ENCODE results near the gene RFLNA.

DNA sequence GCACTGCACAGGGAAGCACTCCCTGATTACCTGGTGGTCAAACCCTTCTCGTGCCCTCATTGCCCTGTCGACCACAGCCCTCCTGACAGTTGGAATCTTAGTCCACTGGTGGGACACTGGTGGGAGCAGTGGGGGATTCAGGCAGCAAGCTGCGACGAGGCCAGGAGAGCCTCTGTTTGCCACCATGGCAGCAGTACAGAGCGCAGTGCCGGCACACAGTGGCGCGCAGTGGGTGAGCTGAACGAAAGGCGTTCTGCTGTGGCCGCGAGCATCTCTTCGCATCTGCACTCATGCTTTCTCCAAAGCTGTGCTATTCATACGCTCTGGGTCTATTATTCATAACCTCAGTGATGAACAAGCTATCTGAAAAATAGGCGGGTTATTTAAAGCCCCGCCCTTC, 14.3 kb downstream of the RFLNA start:
- TF ChIP-seq, protein P1, sequence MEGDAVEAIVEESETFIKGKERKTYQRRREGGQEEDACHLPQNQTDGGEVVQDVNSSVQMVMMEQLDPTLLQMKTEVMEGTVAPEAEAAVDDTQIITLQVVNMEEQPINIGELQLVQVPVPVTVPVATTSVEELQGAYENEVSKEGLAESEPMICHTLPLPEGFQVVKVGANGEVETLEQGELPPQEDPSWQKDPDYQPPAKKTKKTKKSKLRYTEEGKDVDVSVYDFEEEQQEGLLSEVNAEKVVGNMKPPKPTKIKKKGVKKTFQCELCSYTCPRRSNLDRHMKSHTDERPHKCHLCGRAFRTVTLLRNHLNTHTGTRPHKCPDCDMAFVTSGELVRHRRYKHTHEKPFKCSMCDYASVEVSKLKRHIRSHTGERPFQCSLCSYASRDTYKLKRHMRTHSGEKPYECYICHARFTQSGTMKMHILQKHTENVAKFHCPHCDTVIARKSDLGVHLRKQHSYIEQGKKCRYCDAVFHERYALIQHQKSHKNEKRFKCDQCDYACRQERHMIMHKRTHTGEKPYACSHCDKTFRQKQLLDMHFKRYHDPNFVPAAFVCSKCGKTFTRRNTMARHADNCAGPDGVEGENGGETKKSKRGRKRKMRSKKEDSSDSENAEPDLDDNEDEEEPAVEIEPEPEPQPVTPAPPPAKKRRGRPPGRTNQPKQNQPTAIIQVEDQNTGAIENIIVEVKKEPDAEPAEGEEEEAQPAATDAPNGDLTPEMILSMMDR (IDR thresholded peaks at IDR 0.05): no peak
- TF ChIP-seq POLR2A (IDR thresholded peaks at IDR 0.05): no peak
- no peak for TF ChIP-seq EP300 (IDR thresholded peaks at IDR 0.05)
